K562 (cell line): Measurements from ENCODE around the gene TRIM65. TPM values are rescaled to one million over a fixed set of nuclear protein-coding genes. Genes with fewer than 3 reads are reported as not detected.

Source experiments
- ATAC-seq: fragments of 200-7000 bp; cut with Tn5 transposase; 3 replicates; pipeline ENCODE4 v1.9.1; 2020; ENCODE audit warnings: moderate library complexity
- Bru-seq: library from RNA; stranded (reverse); fragments of 400-500 nt; gene quantifications from one replicate; lab custom pipeline; 2021; lab: Mats Ljungman, UMichigan
- BruChase-seq, 2 experiments: library from RNA; stranded (reverse); fragments of 400-500 nt; gene quantifications; one replicate each; lab custom pipeline; 2021; lab: Mats Ljungman, UMichigan
- BruUV-seq: library from RNA; stranded (reverse); fragments of 400-500 nt; replicated peaks from 2 replicates; lab custom pipeline; 2021; lab: Mats Ljungman, UMichigan
- CTCF ChIA-PET: fragments of 300-600 bp; formaldehyde crosslinking; extraction: SDS; loops from one replicate; lab custom pipeline; 2021; ENCODE audit warnings: low intra/inter-chr PET ratio; lab: Yijun Ruan, JAX
- POLR2A ChIA-PET: fragments of 300-600, 350-650 bp; sonication (Branson Sonifier 250); formaldehyde crosslinking; extraction: SDS; loops from one replicate; lab custom pipeline; 2021; ENCODE audit warnings: antibody characterized with exemption, inconsistent platforms; lab: Yijun Ruan, JAX
- DNase-seq, 4 experiments: peaks; one replicate each; pipeline versions ENCODE4 v3.0.0 to v3.0.0-alpha.2; 2011 to 2018; ENCODE audit warnings: low spot score in 3 of 4, mixed read lengths in 3 of 4; ENCODE audit errors: extremely low read depth in 1 of 4
- FAIRE-seq: peaks from 2 replicates; lab custom pipeline; 2011; peaks lifted over from hg19 to GRCh38; lab: Jason Lieb, UNC
- H2AFZ ChIP-seq: 2 replicates; pipeline ENCODE4 v1.6.0; 2011; ENCODE audit warnings: low read depth, low read length, control low read depth, inconsistent platforms
- H3K27ac ChIP-seq: fragments of 200-600 bp; 3 replicates; pipeline ENCODE4 v1.8.0; 2011; ENCODE audit warnings: low read depth, mild to moderate bottlenecking, control low read depth, inconsistent platforms, low read length, moderate library complexity, mixed read lengths; ENCODE audit errors: extremely low read depth
- H3K27me3 ChIP-seq, 2 experiments: fragments of 300-600 bp in 1 of 2; 2 replicates in 1 of 2; 3 replicates in 1 of 2; pipeline versions ENCODE4 v1.6.0 to v1.8.0; 2011; ENCODE audit warnings: inconsistent platforms in 2 of 2, low read length in 2 of 2, mild to moderate bottlenecking in 1 of 2, mixed read lengths in 1 of 2, moderate library complexity in 1 of 2; ENCODE audit not compliant: control insufficient read depth in 2 of 2, insufficient read depth in 2 of 2
- H3K36me3 ChIP-seq: fragments of 300-600 bp; 3 replicates; pipeline ENCODE4 v1.8.0; 2011; ENCODE audit warnings: mild to moderate bottlenecking, low read length, inconsistent platforms; ENCODE audit not compliant: control insufficient read depth, insufficient read depth
- H3K4me1 ChIP-seq, 2 experiments: fragments of 200-600 bp in 1 of 2; replicated peaks in 1 of 2; 2 replicates in 1 of 2; 3 replicates in 1 of 2; pipeline versions ENCODE4 v1.5.1 to v1.8.0; 2011; ENCODE audit warnings: inconsistent platforms in 2 of 2, low read length in 2 of 2, mild to moderate bottlenecking in 1 of 2, mixed read lengths in 1 of 2, moderate library complexity in 1 of 2; ENCODE audit not compliant: control insufficient read depth in 2 of 2, insufficient read depth in 2 of 2
- H3K4me2 ChIP-seq: 2 replicates; pipeline ENCODE4 v1.6.1; 2011; ENCODE audit warnings: low read length, control low read depth, inconsistent platforms, mixed read lengths; ENCODE audit not compliant: insufficient read depth
- H3K4me3 ChIP-seq: fragments of 200-600 bp; sonication (generic), shearing (Covaris generic); 2 replicates; pipeline ENCODE4 v1.5.1; 2016; ENCODE audit warnings: control low read depth, inconsistent platforms
- H3K79me2 ChIP-seq: fragments of 200-600 bp; 3 replicates; pipeline ENCODE4 v1.8.0; 2011; ENCODE audit warnings: low read length, inconsistent platforms; ENCODE audit not compliant: control insufficient read depth, insufficient read depth
- H3K9ac ChIP-seq, 2 experiments: 2 replicates each; pipeline versions ENCODE4 v1.6.0 to v1.6.1; 2011; ENCODE audit warnings: low read depth in 2 of 2, low read length in 2 of 2, control low read depth in 1 of 2, inconsistent platforms in 1 of 2, mild to moderate bottlenecking in 1 of 2, mixed read lengths in 1 of 2; ENCODE audit not compliant: insufficient read depth in 1 of 2
- H3K9me1 ChIP-seq: one replicate; pipeline ENCODE4 v1.6.0; 2011; ENCODE audit warnings: inconsistent platforms, mild to moderate bottlenecking, low read length, moderate library complexity; ENCODE audit not compliant: control insufficient read depth, insufficient read depth
- H3K9me3 ChIP-seq: replicated peaks from 2 replicates; pipeline ENCODE4 v1.5.1; 2011; ENCODE audit warnings: low read depth, low read length, inconsistent platforms; ENCODE audit not compliant: control insufficient read depth, insufficient read depth
- H4K20me1 ChIP-seq: replicated peaks from 2 replicates; pipeline ENCODE4 v1.6.1; 2011; ENCODE audit warnings: low read length, inconsistent platforms, mixed read lengths; ENCODE audit not compliant: control insufficient read depth, insufficient read depth
- ATF1 ChIP-seq, 2 experiments: fragments of 450-650 bp in 1 of 2; IDR thresholded peaks; 2 replicates each; pipeline ENCODE4 v1.6.1; 2016; ENCODE audit warnings: missing compliant biosample characterization in 1 of 2, missing genetic modification characterization in 1 of 2
- CTBP1 ChIP-seq: fragments of 450-650 bp; IDR thresholded peaks from 2 replicates; pipeline ENCODE4 v1.6.1; 2016; ENCODE audit warnings: borderline replicate concordance
- FOXK2 ChIP-seq, 2 experiments: fragments of 450-650 bp; IDR thresholded peaks in 1 of 2; conservative IDR thresholded peaks in 1 of 2; 2 replicates each; pipeline ENCODE4 v1.6.1; 2016; ENCODE audit warnings: low read depth in 2 of 2, mild to moderate bottlenecking in 1 of 2
- PCBP2 ChIP-seq: fragments of 200-400 bp; formaldehyde crosslinking; IDR thresholded peaks from 2 replicates; pipeline ENCODE4 v1.6.1; 2018; ENCODE audit warnings: low read length, low read depth, mild to moderate bottlenecking, moderate library complexity; ENCODE audit not compliant: poor library complexity, severe bottlenecking
- RBM39 ChIP-seq: fragments of 200-400 bp; formaldehyde crosslinking; optimal IDR thresholded peaks from 2 replicates; pipeline ENCODE3; 2018; ENCODE audit warnings: low read depth, low read length
- ZFX ChIP-seq: sonication (generic); formaldehyde crosslinking; IDR thresholded peaks from 2 replicates; pipeline ENCODE4 v1.8.0; 2022; ENCODE audit warnings: mild to moderate bottlenecking, missing genetic modification reagents, moderate library complexity
- ZNF551 ChIP-seq: fragments of 250-450 bp; sonication (Bioruptor Pico); IDR thresholded peaks from 2 replicates; pipeline ENCODE4 v1.5.0; 2021; ENCODE audit warnings: mild to moderate bottlenecking, moderate library complexity
- ZNF696 ChIP-seq: fragments of 250-450 bp; sonication (Bioruptor Pico); conservative IDR thresholded peaks from 2 replicates; pipeline ENCODE4 v1.4.0; 2020; ENCODE audit warnings: mild to moderate bottlenecking, moderate library complexity
- WGBS: fragments of 100-300 bp; shearing (Covaris generic); methylation state at CpG from one replicate; pipeline ENCODE4 v1.1.6; 2016; ENCODE audit warnings: low coverage, mixed read lengths; ENCODE audit not compliant: insufficient coverage; ENCODE audit errors: missing lambda C conversion rate; 5-methylcytosine and 5-hydroxymethylcytosine counted together
- in situ Hi-C: fragments of 300-500 bp; cut with MboI; formaldehyde crosslinking; loops from 4 replicates; pipeline ENCODE4 v1.15.0; 2018; ENCODE audit warnings: inconsistent platforms, mixed read lengths
- intact Hi-C: fragments of 100-400 bp; cut with micrococcal nuclease; formaldehyde crosslinking; loops from 2 replicates; pipeline ENCODE4 v1.14.2; 2022
- long read RNA-seq, 3 experiments: library from polyadenylated mRNA in 2 of 3; library from RNA in 1 of 3; unstranded in 2 of 3; stranded (forward) in 1 of 3; transcript quantifications; one replicate each; pipeline ENCODE4 v2.0.0, GENCODE V29; 2019 to 2022
- polyA minus RNA-seq, 3 experiments: library from RNA; depleted of rRNA, polyadenylated mRNA; stranded (reverse); fragments of >200 nt; gene quantifications; 2 replicates each; pipeline ENCODE4 v1.2.3, GENCODE V29; 2011
- polyA plus RNA-seq, 8 experiments: library from polyadenylated mRNA; depleted of rRNA in 4 of 8; stranded (reverse) in 5 of 8; unstranded in 3 of 8; fragments of >200 nt; fragmentation: Nextera tagmentation in 2 of 8; fragmentation: Illumina TruSeq in 1 of 8; extraction: Ambion mirVana in 2 of 8; extraction: Trizol in 1 of 8; gene quantifications; 2 replicates each; pipeline versions ENCODE4 v1.2.1 to v1.2.3, GENCODE V29; 2011 to 2014; ENCODE audit warnings: inconsistent platforms in 1 of 8, missing spikeins in 1 of 8
- total RNA-seq, 7 experiments: library from RNA; depleted of rRNA in 6 of 7; stranded (reverse); fragments of >200 nt in 6 of 7; fragmentation: Illumina TruSeq in 2 of 7; extraction: Trizol in 2 of 7; gene quantifications; 2 replicates each; pipeline versions ENCODE4 v1.2.1 to v1.2.3, GENCODE V29; 2011 to 2021; ENCODE audit warnings: low replicate concordance in 1 of 7
- TF ChIP-seq, protein P1 (sequence below): fragments of 250-450 bp; sonication (Bioruptor Pico); IDR thresholded peaks from 2 replicates; pipeline ENCODE4 v1.5.0; 2021
- TF ChIP-seq, protein P2 (sequence below): sonication (generic); formaldehyde crosslinking; IDR thresholded peaks from 2 replicates; pipeline ENCODE4 v1.8.1; 2023; ENCODE audit warnings: mild to moderate bottlenecking, missing genetic modification reagents

The TRIM65 gene, protein sequence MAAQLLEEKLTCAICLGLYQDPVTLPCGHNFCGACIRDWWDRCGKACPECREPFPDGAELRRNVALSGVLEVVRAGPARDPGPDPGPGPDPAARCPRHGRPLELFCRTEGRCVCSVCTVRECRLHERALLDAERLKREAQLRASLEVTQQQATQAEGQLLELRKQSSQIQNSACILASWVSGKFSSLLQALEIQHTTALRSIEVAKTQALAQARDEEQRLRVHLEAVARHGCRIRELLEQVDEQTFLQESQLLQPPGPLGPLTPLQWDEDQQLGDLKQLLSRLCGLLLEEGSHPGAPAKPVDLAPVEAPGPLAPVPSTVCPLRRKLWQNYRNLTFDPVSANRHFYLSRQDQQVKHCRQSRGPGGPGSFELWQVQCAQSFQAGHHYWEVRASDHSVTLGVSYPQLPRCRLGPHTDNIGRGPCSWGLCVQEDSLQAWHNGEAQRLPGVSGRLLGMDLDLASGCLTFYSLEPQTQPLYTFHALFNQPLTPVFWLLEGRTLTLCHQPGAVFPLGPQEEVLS
- total RNA-seq (2011; cell fraction: chromatin; rRNA removed; ENCODE audit: low replicate concordance): 19.3 and 28.3 TPM in 2 replicates
- 19.3 and 26.6 TPM in 2 replicates for total RNA-seq (2011; cell fraction: nucleolus; rRNA removed)
- total RNA-seq (2011; cell fraction: nucleoplasm; rRNA removed): 25.9 and 39.3 TPM in 2 replicates
- total RNA-seq (2014; rRNA removed): 34.3 and 47.5 TPM in 2 replicates
- total RNA-seq (2014; rRNA removed; fragmentation: Illumina TruSeq; extraction: Trizol): 16.2 and 20.0 TPM in 2 replicates
- 26.6 and 28.2 TPM in 2 replicates for total RNA-seq (2015; rRNA removed; fragmentation: Illumina TruSeq; extraction: Trizol)
- 45.5 and 45.7 TPM in 2 replicates for total RNA-seq (2021)
- polyA plus RNA-seq (2011; rRNA removed): 19.5 and 22.1 TPM in 2 replicates
- polyA plus RNA-seq (2011; cell fraction: cytosol; rRNA removed): 25.9 and 37.2 TPM in 2 replicates
- polyA plus RNA-seq (2011; cell fraction: nucleus; rRNA removed): 20.7 and 27.8 TPM in 2 replicates
- 26.3 and 33.8 TPM in 2 replicates for polyA plus RNA-seq (2012)
- 22.9 and 26.1 TPM in 2 replicates for polyA plus RNA-seq (2014; fragmentation: Illumina TruSeq; extraction: Trizol)
- 1 to 10 TPM; 2.8 to 5.8 TPM for polyA plus RNA-seq (2014; fragmentation: Nextera tagmentation; extraction: Ambion mirVana)
- polyA plus RNA-seq (2014; rRNA removed): 33.7 and 34.1 TPM in 2 replicates
- polyA minus RNA-seq (2011; rRNA and poly(A)+ RNA removed): 6.3 and 7.0 TPM in 2 replicates
- polyA minus RNA-seq (2011; cell fraction: cytosol; rRNA and poly(A)+ RNA removed): 14.6 and 24.0 TPM in 2 replicates
- polyA minus RNA-seq (2011; cell fraction: nucleus; rRNA and poly(A)+ RNA removed): 6.7 and 8.7 TPM in 2 replicates
- percentile 92 among the genes with signal in this experiment for Bru-seq, nascent RNA
- BruChase-seq, experiment 1, labeled RNA remaining after a 2-hour chase: percentile 73 among the genes with signal in this experiment
- percentile 74 among the genes with signal in this experiment for BruChase-seq, experiment 2, labeled RNA remaining after a 6-hour chase
- long read RNA-seq, experiment 1, transcript TRIM65-201 (6 exons, 3,439 nt): major isoform, 44 of 152 reads
- long read RNA-seq, experiment 1, partial matches to known transcripts: 29 of 152 reads
- long read RNA-seq, experiment 1, other reads (novel, unspliced or antisense): 75 of 152 reads
- long read RNA-seq, experiment 2, partial matches to known transcripts: 0 of 34 reads
- long read RNA-seq, experiment 2, other reads (novel, unspliced or antisense): 29 of 34 reads
- long read RNA-seq, experiment 3: 0 reads

DNA sequence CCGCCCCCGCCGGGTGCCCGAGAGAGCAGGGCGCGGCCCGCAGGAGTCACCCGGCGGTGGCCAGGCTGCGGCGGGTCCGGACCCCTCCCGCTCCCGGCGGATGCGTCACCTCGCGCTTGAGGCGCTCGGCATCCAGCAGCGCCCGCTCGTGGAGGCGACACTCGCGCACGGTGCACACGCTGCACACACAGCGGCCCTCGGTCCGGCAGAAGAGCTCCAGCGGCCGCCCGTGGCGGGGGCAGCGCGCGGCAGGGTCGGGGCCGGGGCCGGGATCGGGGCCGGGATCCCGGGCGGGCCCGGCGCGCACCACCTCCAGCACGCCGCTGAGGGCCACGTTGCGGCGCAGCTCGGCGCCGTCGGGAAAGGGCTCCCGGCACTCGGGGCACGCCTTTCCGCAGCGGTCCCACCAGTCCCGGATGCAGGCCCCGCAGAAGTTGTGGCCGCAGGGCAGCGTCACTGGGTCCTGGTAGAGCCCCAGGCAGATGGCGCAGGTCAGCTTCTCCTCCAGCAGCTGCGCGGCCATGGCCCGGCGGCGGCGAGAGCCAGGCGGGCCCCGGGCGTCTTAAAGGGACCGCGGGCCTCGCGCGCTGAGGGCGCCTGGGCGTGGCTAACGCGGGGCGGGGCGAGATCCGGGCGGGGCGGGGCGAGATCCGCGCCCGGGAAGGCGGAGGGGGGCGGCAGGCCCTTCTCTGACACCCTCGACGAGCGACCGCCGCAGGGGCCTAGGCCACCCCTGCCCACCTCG lies at the start of gene TRIM65:
Gene TRIM65, minus strand, starts transcription at position 537 of the 745 bp plus-strand sequence. Its CDS starts 14 bp downstream, at position 523.
- H4K20me1 ChIP-seq: no peaks in the 10 kb centered on the region
- DNase-seq: peak; percentile 87 to 93 (median 92)
- peaks cover 13 to 81% of the 10 kb centered on the region in 2 experiments; a peak in 4 of 5 replicates for H3K4me1 ChIP-seq
- in situ Hi-C loops: no loop called here
- WGBS: 1% methylated on average over 49 of the region's 102 CpGs
- peaks cover 31% of the 10 kb centered on the region for H3K79me2 ChIP-seq
- intact Hi-C loops: loop anchor here (2.0 kb wide), 1 partner anchor 42 kb away; the partner anchor contains the start of gene WBP2
- peak within 1 kb of the TSS; percentile 96 for H3K27ac ChIP-seq
- peak; percentile 79 for FAIRE-seq
- ChIA-PET POLR2A (interaction anchor here (0.6 to 15.9 kb wide), 16 partner anchors 8 to 635 kb away, joined by 3 to 169 read pairs (median 4); partner anchors contain the start of genes MRPL38 and TRIM47), CTCF (interaction anchor here (0.6 to 1.9 kb wide), 2 partner anchors 41 to 112 kb away, joined by 3 to 16 read pairs; partner anchors contain the start of genes UNK and WBP2)
- no peaks in the 10 kb centered on the region for H3K9me3 ChIP-seq
- peak within 1 kb of the TSS; percentile 93 for H3K4me3 ChIP-seq
- H3K9me1 ChIP-seq: peaks cover 4% of the 10 kb centered on the region
- peak; percentile 89 for ATAC-seq
- H2AFZ ChIP-seq: peak within 1 kb of the TSS; percentile 92
- BruUV-seq: no TSS peak
- peak within 1 kb of the TSS; percentile 82 to 100 for H3K9ac ChIP-seq
- peaks cover 57% of the 10 kb centered on the region; the same call in 2 of the 3 replicates for H3K36me3 ChIP-seq
- H3K4me2 ChIP-seq: peak within 1 kb of the TSS; percentile 85
- no peaks in the 10 kb centered on the region for H3K27me3 ChIP-seq
- TF ChIP-seq, protein P1, sequence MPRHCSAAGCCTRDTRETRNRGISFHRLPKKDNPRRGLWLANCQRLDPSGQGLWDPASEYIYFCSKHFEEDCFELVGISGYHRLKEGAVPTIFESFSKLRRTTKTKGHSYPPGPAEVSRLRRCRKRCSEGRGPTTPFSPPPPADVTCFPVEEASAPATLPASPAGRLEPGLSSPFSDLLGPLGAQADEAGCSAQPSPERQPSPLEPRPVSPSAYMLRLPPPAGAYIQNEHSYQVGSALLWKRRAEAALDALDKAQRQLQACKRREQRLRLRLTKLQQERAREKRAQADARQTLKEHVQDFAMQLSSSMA: 0 out of 2 replicates have a peak, but pooled peaks have one; percentile 49
- TF ChIP-seq PCBP2 (no peak), ZFX (CRISPR knock-in tag) (peak; percentile 90), ZNF551 (CRISPR knock-in tag) (no peak), RBM39 (no peak), CTBP1 (peak; percentile 90), ZNF696 (no peak), ATF1 (CRISPR knock-in tag; IDR thresholded peaks at IDR 0.05) (peak; percentile 49; the same call in 1 of the 2 replicates), ATF1 (tag; IDR thresholded peaks at IDR 0.05) (peak; percentile 83), FOXK2 (conservative IDR thresholded peaks at IDR 0.05 in 1 of 2, IDR thresholded peaks at IDR 0.05 in 1 of 2; ENCODE audit: low read depth in 2 of 2) (no peak)
- TF ChIP-seq, protein P2, sequence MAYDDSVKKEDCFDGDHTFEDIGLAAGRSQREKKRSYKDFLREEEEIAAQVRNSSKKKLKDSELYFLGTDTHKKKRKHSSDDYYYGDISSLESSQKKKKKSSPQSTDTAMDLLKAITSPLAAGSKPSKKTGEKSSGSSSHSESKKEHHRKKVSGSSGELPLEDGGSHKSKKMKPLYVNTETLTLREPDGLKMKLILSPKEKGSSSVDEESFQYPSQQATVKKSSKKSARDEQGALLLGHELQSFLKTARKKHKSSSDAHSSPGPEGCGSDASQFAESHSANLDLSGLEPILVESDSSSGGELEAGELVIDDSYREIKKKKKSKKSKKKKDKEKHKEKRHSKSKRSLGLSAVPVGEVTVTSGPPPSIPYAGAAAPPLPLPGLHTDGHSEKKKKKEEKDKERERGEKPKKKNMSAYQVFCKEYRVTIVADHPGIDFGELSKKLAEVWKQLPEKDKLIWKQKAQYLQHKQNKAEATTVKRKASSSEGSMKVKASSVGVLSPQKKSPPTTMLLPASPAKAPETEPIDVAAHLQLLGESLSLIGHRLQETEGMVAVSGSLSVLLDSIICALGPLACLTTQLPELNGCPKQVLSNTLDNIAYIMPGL (CRISPR knock-in tag): peak; percentile 82; the same call in 1 of the 2 replicates
